Aorta (tissue), 5 donors: ENCODE measurements around the gene RASGRP2. TPM values are rescaled to one million over a fixed set of nuclear protein-coding genes. Genes with fewer than 3 reads are reported as not detected.

Source experiments
- ATAC-seq: fragments of 200-7000 bp; cut with Tn5 transposase; one replicate; pipeline ENCODE4 v1.9.1; 2022; ENCODE audit warnings: moderate library complexity; ENCODE audit not compliant: low FRiP score
- DNase-seq, 2 donors: peaks; one replicate each; pipeline ENCODE4 v3.0.0-alpha.2; 2020
- H3K27ac ChIP-seq, 2 donors: one replicate each; pipeline ENCODE4 v1.5.1; 2013; ENCODE audit warnings: low read length in 2 of 2, mild to moderate bottlenecking in 2 of 2, moderate library complexity in 2 of 2, control low read depth in 1 of 2, inconsistent platforms in 1 of 2, low read depth in 1 of 2
- H3K27me3 ChIP-seq, 2 donors: one replicate each; pipeline ENCODE4 v1.6.1; 2013; ENCODE audit warnings: control low read depth in 1 of 2, low read length in 1 of 2, mild to moderate bottlenecking in 1 of 2, moderate library complexity in 1 of 2; ENCODE audit not compliant: insufficient read depth in 2 of 2, control insufficient read depth in 1 of 2
- H3K36me3 ChIP-seq, 2 donors: one replicate each; pipeline ENCODE4 v1.6.1; 2013; ENCODE audit warnings: control low read depth in 1 of 2, low read length in 1 of 2, mild to moderate bottlenecking in 1 of 2; ENCODE audit not compliant: insufficient read depth in 2 of 2, control insufficient read depth in 1 of 2
- H3K4me1 ChIP-seq, 2 donors: one replicate each; pipeline ENCODE4 v1.6.1; 2013; ENCODE audit warnings: low read length in 2 of 2, control low read depth in 1 of 2, mild to moderate bottlenecking in 1 of 2, moderate library complexity in 1 of 2; ENCODE audit not compliant: insufficient read depth in 2 of 2, control insufficient read depth in 1 of 2
- H3K4me3 ChIP-seq, 2 donors: one replicate each; pipeline ENCODE4 v1.5.1; 2013; ENCODE audit warnings: low read length in 2 of 2, control low read depth in 1 of 2, mild to moderate bottlenecking in 1 of 2
- H3K9me3 ChIP-seq: one replicate; pipeline ENCODE4 v1.6.1; 2013; ENCODE audit warnings: mild to moderate bottlenecking, low read length; ENCODE audit not compliant: control insufficient read depth
- WGBS, 2 donors: extraction: QIAGEN DNeasy Blood & Tissue Kit; methylation state at CpG; one replicate each; pipeline ENCODE4 v1.1.7; 2013; 5-methylcytosine and 5-hydroxymethylcytosine counted together
- intact Hi-C, 2 donors: fragments of 100-400 bp; cut with DNase I; formaldehyde crosslinking; loops; one replicate each; pipeline versions ENCODE4 v1.14.2 to v1.15.0; 2022
- polyA plus RNA-seq, 2 donors: library from polyadenylated mRNA; stranded (reverse); fragments of 200-250 nt; gene quantifications; one replicate each; pipeline ENCODE4 v1.2.3, GENCODE V29; 2013
- total RNA-seq, 2 donors: library from RNA; stranded (reverse); fragmentation: NEBNext Ultra II Directional; extraction: Animal tissue kit (Norgen Biotek cat#: 25700); gene quantifications; one replicate each; pipeline ENCODE4 v1.2.1, GENCODE V29; 2021
- donor health status: healthy with polysubstance abuse.
- donor health status: Bipolar disorder and iron deficiency.
- donor health status: DM: no; HTN: no; CAD: no.
- donor health status: DM: no; HTN: no; CAD: no.
- donor health status: DM: yes; HTN: yes; CAD: no.

The RASGRP2 gene
- total and polyA plus RNA-seq, 4 donors: 20.8 to 152 (median 48.6) TPM

DNA sequence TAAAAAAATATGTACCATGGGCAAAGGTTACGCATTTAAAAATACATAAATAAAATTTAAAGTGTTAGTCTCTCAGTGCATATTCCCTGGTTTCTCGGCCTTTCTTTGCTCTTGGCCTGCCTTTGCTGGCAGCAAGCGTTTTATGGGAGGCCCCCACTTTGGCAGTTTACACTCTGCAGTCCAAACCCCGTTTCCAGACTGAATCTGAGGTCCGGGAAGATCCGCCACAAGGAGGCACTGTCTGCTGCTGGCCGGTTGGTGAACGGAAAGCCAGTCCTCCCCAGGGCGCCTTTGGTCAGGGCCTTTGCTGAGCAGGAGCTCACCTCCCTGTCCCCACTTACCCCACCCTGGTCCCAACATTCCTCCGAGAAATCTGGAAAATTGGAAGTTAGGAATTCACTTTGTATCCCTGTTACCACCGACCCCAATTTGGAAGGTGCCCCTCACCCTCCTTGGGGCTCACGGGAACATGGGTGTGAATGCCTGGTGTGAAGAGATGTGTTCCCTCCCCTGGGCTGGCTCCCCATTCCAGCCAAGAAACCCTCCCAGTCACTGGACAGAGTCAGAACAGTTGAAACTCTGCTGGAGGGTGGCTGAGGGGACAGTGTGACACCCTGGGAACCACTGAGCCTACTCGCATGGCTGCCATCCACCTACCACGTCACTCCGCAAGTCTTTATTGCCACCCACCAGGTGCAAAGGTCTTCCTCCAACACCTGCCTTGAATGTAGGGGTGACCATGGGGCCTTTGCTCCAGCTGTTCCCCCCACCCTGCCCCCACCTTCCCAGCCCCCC is 43.8 kb upstream of the RASGRP2 start:
- Histone ChIP-seq H3K4me1 (no peaks in the 10 kb centered on the region), H3K27ac (no peak overlapping the region), H3K4me3 (no peak overlapping the region), H3K27me3 (no peaks in the 10 kb centered on the region), H3K36me3 (peaks cover 0 to 3% of the 10 kb centered on the region in 2 donors), H3K9me3 (no peaks in the 10 kb centered on the region)
- DNase-seq (peak; percentile 70 to 88), ATAC-seq (peak; percentile 53)
- 50 to 52% methylated on average over 15 of the region's 15 CpGs for WGBS, 2 donors
- intact Hi-C loops: no loop called here

DNA sequence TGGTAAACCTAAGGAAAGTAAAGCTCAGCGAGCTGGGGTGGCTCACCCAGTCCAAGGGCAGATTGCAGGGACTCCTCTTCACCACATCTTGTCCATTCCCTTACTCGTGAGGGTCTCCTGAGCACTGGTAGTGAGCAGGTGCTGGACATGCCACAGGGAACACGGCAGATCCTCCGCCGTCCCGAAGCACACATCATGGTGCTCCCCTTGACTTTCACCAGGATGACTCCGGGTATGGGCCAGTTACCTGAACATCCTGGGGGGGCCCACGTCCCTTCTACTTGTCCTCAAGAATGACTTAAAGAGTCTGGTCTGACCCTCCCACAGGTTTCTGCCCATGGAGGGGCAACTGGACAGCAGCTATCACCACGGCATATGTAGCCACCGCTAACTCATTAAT is 42.4 kb upstream of the RASGRP2 start:
- peaks cover 0 to 3% of the 10 kb centered on the region in 2 donors for H3K36me3 ChIP-seq
- no peaks in the 10 kb centered on the region for H3K27me3 ChIP-seq
- peak in 1 of 2 donors; percentile 34 for DNase-seq
- no peak overlapping the region for H3K4me3 ChIP-seq
- 88 to 92% methylated on average over 10 of the region's 10 CpGs for WGBS, 2 donors
- ATAC-seq: no peak
- intact Hi-C loops: no loop called here
- no peaks in the 10 kb centered on the region for H3K9me3 ChIP-seq
- H3K27ac ChIP-seq: no peak overlapping the region
- H3K4me1 ChIP-seq: no peaks in the 10 kb centered on the region

DNA sequence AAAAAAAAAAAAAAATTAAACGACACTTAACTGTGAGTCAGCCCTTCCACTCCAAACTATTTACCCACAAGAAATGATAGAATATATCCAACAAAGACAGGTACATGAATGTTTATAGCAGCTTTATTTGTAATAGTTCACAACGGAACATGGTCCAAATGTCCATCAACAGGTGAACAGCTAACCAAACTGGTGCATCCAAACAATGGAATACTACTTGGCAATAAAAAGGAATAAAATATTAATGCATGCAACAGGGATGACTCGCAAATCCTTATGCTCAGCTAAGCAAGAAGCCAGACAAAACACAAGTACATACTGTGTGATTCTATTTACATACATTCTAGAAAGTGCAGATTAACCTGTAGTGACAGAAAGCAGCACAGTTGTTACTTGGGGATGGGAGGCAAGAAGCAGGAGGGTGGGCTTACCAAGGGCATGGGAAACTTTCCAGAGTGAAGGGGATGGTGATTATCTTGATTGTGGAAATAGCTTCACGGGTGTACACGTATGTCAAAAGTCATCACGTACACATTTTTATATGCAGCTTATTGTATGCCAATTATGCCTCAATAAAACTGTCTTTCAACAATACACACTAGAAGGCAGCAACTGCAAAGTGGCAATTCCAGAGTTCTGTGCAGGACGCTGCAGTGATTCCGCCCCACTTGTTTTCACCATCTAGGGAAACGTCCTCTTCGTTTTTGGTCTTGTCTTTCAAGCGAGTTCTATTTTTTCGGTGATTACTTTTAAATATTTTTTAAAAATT is 41.1 kb upstream of the RASGRP2 start:
- Histone ChIP-seq H3K36me3 (no peaks in the 10 kb centered on the region), H3K4me1 (no peaks in the 10 kb centered on the region), H3K4me3 (no peak overlapping the region), H3K9me3 (no peaks in the 10 kb centered on the region), H3K27ac (no peak overlapping the region), H3K27me3 (no peaks in the 10 kb centered on the region)
- ATAC-seq (no peak), DNase-seq (no peak)
- intact Hi-C loops: no loop called here
- WGBS, 2 donors: 83 to 85% methylated on average over 12 of the region's 12 CpGs

DNA sequence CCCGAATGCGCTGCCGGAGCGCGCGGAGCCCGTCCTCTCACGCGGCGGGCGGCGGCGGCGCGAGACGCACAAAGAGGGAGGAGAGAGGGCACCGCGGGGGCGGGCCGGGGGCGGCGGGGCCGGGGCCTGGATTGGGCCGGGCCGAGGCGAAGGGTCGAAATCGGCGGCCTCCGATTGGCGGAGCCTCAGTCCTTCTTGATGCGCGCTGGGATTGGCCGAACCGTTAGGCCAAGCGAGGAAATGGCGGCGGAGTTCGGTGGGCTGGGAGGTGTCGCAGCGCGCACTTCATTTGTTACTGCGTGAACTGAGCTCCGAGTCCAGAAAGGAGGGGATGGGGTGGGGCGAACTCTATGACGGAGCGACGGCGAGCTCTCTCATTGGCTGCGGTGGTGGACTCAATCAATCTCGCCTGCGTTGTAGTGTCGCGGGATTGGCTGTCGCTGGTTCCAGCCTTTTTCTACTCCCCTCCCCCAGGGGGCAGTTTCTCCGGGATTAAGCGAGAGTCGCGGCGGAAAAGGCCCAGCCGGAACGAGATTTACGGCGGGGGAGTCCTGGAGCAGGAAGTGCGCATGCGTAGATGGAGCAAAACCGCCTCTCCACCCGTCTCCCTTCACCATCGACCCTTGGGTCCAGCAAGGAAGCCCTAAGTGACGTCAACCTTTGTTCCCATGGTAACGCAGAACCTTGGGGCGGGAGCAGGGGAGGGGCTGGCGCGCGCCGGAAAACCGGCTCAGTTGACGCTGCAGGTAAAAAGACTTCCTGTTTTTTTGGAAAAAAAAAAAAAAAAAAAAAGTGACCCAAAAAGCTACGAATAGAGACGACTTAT is 34.7 kb upstream of the RASGRP2 start, which contains the start of gene SF1:
SF1 (minus strand) TSS at position 70 of the 826 bp plus-strand sequence. CDS start 150 bp downstream, outside the sequence.
- peak within 1 kb of the TSS; percentile 99 for H3K27ac ChIP-seq
- H3K36me3 ChIP-seq: peaks cover 0 to 8% of the 10 kb centered on the region in 2 donors
- peak within 1 kb of the TSS; percentile 99 to 100 for H3K4me3 ChIP-seq
- DNase-seq (peak; percentile 98 to 99), ATAC-seq (peak; percentile 97)
- peaks cover 0 to 7% of the 10 kb centered on the region in 2 donors for H3K4me1 ChIP-seq
- WGBS, 2 donors: 0 to 1% methylated on average over 61 to 80 of the region's 80 CpGs
- intact Hi-C loops: no loop called here
- H3K9me3 ChIP-seq: no peaks in the 10 kb centered on the region
- no peaks in the 10 kb centered on the region for H3K27me3 ChIP-seq

DNA sequence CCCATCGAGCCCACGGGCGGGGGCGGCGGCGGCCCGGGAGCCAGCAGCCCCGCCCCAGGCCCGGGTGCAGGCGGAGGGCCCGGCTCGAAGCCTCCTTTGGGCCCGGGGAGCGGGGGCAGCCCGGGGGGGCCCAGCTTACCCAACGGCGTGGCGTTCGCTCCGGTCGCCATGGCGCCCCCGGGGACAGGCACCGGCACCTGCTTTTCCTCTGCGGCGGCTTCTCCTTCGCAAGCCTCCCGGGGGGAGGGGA is 34.2 kb upstream of the RASGRP2 start:
- Histone ChIP-seq H3K27ac (peak overlapping the region; percentile 99), H3K27me3 (no peaks in the 10 kb centered on the region), H3K4me1 (peaks cover 0 to 7% of the 10 kb centered on the region in 2 donors), H3K4me3 (peak overlapping the region; percentile 99 to 100), H3K36me3 (peaks cover 0 to 8% of the 10 kb centered on the region in 2 donors), H3K9me3 (no peaks in the 10 kb centered on the region)
- DNase-seq (no peak), ATAC-seq (peak; percentile 12)
- 1 to 4% methylated on average over 5 to 28 of the region's 28 CpGs for WGBS, 2 donors
- intact Hi-C loops: no loop called here

DNA sequence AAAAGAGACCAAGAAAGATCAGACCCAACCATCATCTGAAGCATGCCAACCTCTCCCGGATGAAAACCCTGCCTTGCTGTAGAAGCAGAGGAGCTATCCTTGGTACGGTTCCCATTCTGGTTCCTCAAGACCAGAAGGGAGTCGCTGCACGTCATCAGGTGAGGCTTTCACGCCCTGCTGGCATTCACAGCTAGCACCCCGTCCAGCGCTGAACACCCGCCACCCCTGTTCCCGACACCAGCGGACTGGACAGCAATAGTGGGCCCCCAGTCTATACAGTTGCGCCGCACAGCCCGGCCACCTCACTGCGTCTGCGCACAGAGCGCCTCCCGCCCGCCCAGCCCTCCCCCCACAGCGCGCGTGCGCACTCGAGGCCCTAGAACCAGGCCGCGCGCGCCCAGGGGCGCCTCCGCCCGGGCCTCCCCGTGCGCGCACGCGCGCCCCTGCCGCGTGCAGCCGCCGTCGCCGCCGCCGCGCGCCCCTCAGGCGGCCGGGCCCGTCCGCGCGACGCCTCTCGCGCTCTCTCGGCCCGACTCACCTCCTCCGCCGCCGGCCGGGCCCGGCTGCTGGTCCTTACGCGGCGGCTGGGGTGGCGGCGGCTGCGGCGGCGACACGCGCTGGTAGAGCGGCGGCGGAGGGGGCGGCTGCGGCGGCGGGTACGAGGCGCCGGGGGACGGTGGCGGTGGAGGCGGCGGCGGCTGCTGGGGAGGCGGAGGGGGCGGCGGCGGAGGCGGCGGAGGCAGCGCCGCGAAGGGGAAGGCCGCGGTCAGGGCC is 33.7 kb upstream of the RASGRP2 start:
- H3K4me1 ChIP-seq: peaks cover 0 to 7% of the 10 kb centered on the region in 2 donors
- H3K27ac ChIP-seq: peak overlapping the region; percentile 99
- H3K27me3 ChIP-seq: no peaks in the 10 kb centered on the region
- intact Hi-C loops: loop anchor here in 1 of 2 donors (2.0 kb wide), 1 partner anchor 33 kb away; the partner anchor contains the start of gene RASGRP2
- H3K4me3 ChIP-seq: peak overlapping the region; percentile 99 to 100
- WGBS, 2 donors: 0 to 1% methylated on average over 30 to 98 of the region's 98 CpGs
- H3K9me3 ChIP-seq: no peaks in the 10 kb centered on the region
- H3K36me3 ChIP-seq: peaks cover 0 to 11% of the 10 kb centered on the region in 2 donors
- ATAC-seq (peak; percentile 47), DNase-seq (peak; percentile 89 to 94)

DNA sequence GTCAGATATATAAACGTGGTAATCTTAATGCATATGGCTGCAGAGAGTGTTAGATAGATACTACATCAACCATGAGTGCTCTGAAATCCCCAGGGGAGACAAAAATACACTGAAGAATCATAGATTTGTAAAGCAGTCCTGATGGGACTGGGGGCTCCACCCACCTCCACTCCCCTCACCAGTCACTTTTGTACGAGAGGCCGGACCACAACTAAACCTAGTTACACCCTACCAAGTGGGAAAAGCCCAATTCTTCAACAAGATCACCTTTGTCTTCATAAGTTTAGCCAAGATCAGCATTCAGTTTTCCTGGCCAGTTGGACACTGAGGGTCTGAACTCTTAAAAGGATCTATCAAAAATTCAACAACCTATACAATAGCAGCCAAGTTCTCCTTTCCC is 32.9 kb upstream of the RASGRP2 start:
- H3K36me3 ChIP-seq: peaks cover 2 to 11% of the 10 kb centered on the region in 2 donors
- H3K4me1 ChIP-seq: peaks cover 0 to 7% of the 10 kb centered on the region in 2 donors
- 6% methylated on average over 3 of the region's 3 CpGs for WGBS, 2 donors
- no peaks in the 10 kb centered on the region for H3K9me3 ChIP-seq
- H3K4me3 ChIP-seq: peak overlapping the region; percentile 54 to 99
- H3K27me3 ChIP-seq: no peaks in the 10 kb centered on the region
- DNase-seq: peak in 1 of 2 donors; percentile 9
- no peak overlapping the region for H3K27ac ChIP-seq
- intact Hi-C loops: loop anchor here in 1 of 2 donors (2.0 kb wide), 1 partner anchor 32 kb away; the partner anchor contains the start of gene RASGRP2
- ATAC-seq: no peak
